HuH-7 (cell line): ENCODE data around the gene RRP1.

Source experiments
- DNase-seq: peaks from one replicate; pipeline ENCODE4 v3.0.0; 2011; ENCODE audit warnings: low spot score

RRP1 gene

GRCh38 chr21:43777953-43778352 is 11.4 kb upstream of the RRP1 start:
- DNase-seq, result no peak

- DNase-seq, result no peak
These were observed 10.7 kb upstream of the RRP1 start for GRCh38 chr21:43778469-43779335.

- DNase-seq, result no peak
These were observed 9.7 kb upstream of the RRP1 start for GRCh38 chr21:43779660-43780059.

GRCh38 chr21:43781846-43782245 is 7.5 kb upstream of the RRP1 start:
- DNase-seq, result no peak

GRCh38 chr21:43782431-43783097 is 6.8 kb upstream of the RRP1 start:
- DNase-seq, result no peak

GRCh38 chr21:43783098-43783700 is 6.2 kb upstream of the RRP1 start:
- DNase-seq, result peak; percentile 54

GRCh38 chr21:43785134-43785533 is 4.2 kb upstream of the RRP1 start:
- DNase-seq, result no peak

- DNase-seq, result no peak
These were observed 3.0 kb upstream of the RRP1 start for GRCh38 chr21:43786300-43786806.

GRCh38 chr21:43786807-43787440 is 2.5 kb upstream of the RRP1 start:
- no peak for DNase-seq

GRCh38 chr21:43790010-43790524 is 690 bp downstream of the RRP1 start:
- no peak for DNase-seq

GRCh38 chr21:43792406-43792805 is 3.0 kb downstream of the RRP1 start:
- no peak for DNase-seq

- DNase-seq, result no peak
These were observed 3.9 kb downstream of the RRP1 start for GRCh38 chr21:43793243-43793642.

GRCh38 chr21:43794311-43794710 is 4.9 kb downstream of the RRP1 start:
- DNase-seq, result no peak

GRCh38 chr21:43794857-43795256 is 5.5 kb downstream of the RRP1 start:
- no peak for DNase-seq

GRCh38 chr21:43797415-43797814 is 8.0 kb downstream of the RRP1 start:
- no peak for DNase-seq

- DNase-seq, result no peak
These were observed 8.7 kb downstream of the RRP1 start for GRCh38 chr21:43797925-43798715.

- DNase-seq, result no peak
These were observed 10.0 kb downstream of the RRP1 start for GRCh38 chr21:43799301-43799840.

GRCh38 chr21:43800124-43800523 is 10.7 kb downstream of the RRP1 start:
- no peak for DNase-seq

GRCh38 chr21:43800566-43800965 is 11.2 kb downstream of the RRP1 start:
- DNase-seq, result no peak

GRCh38 chr21:43801006-43801783 is 11.8 kb downstream of the RRP1 start:
- DNase-seq, result no peak
